BLaER1 (cell line): ENCODE measurements around the gene TSKS.

ENCODE experiments used
- H3K27ac ChIP-seq: shearing (Covaris generic); formaldehyde crosslinking; 2 replicates; pipeline ENCODE4 v1.8.1; 2022
- H3K27me3 ChIP-seq: shearing (Covaris generic); formaldehyde crosslinking; 2 replicates; pipeline ENCODE4 v1.8.1; 2022
- H3K36me3 ChIP-seq: shearing (Covaris generic); formaldehyde crosslinking; 2 replicates; pipeline ENCODE4 v1.8.1; 2022
- H3K4me1 ChIP-seq: shearing (Covaris generic); formaldehyde crosslinking; 2 replicates; pipeline ENCODE4 v1.8.1; 2022
- H3K4me2 ChIP-seq: shearing (Covaris generic); formaldehyde crosslinking; 2 replicates; pipeline ENCODE4 v1.8.1; 2022
- H3K4me3 ChIP-seq: shearing (Covaris generic); formaldehyde crosslinking; 2 replicates; pipeline ENCODE4 v1.8.1; 2022
- H3K9ac ChIP-seq: shearing (Covaris generic); formaldehyde crosslinking; 2 replicates; pipeline ENCODE4 v1.8.1; 2022
- H3K9me3 ChIP-seq: shearing (Covaris generic); formaldehyde crosslinking; 2 replicates; pipeline ENCODE4 v1.8.1; 2022
- H4K20me1 ChIP-seq: shearing (Covaris generic); formaldehyde crosslinking; 2 replicates; pipeline ENCODE4 v1.8.1; 2022
- Cebpa-rat ChIP-seq: shearing (Covaris generic); IDR thresholded peaks from 2 replicates; pipeline ENCODE4 v1.8.1; 2022

Gene TSKS

DNA sequence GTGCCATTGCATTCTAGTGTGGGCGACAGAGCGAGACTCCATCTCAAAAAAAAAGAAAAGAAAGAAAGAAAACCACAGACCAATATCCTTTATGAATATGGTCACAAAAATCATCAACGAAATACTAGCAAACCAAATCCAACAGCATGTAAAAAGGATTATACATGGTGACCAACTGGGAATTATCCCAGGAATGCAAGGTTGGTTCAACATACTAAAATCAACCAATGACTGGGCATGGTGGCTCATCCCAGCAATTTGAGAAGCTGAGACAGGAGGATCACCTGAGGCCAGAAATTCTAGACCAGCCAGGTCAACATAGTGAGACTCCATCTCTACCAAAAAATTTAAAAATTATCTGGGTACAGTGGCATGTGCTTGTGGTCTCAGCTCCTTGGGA is 7.2 kb downstream of the TSKS start:
- Histone ChIP-seq H3K9ac (no peak overlapping the region), H3K4me1 (no peaks in the 10 kb centered on the region), H4K20me1 (no peaks in the 10 kb centered on the region), H3K27ac (no peak overlapping the region), H3K9me3 (peaks cover 26% of the 10 kb centered on the region), H3K36me3 (no peaks in the 10 kb centered on the region), H3K4me2 (no peak overlapping the region), H3K27me3 (no peaks in the 10 kb centered on the region), H3K4me3 (no peak overlapping the region)
- TF ChIP-seq Cebpa-rat: no peak

- TF ChIP-seq Cebpa-rat: no peak
- H3K36me3 ChIP-seq: no peaks in the 10 kb centered on the region
- H3K4me1 ChIP-seq: no peaks in the 10 kb centered on the region
- H3K27me3 ChIP-seq: no peaks in the 10 kb centered on the region
- no peak overlapping the region for H3K27ac ChIP-seq
- H3K9ac ChIP-seq: no peak overlapping the region
- H3K9me3 ChIP-seq: peaks cover 26% of the 10 kb centered on the region
- no peak overlapping the region for H3K4me3 ChIP-seq
- no peak overlapping the region for H3K4me2 ChIP-seq
- H4K20me1 ChIP-seq: no peaks in the 10 kb centered on the region
Measured at GRCh38 chr19:49752701-49753100, 10.4 kb downstream of the TSKS start.

GRCh38 chr19:49749771-49750170 is 13.3 kb downstream of the TSKS start:
- no peak for TF ChIP-seq Cebpa-rat
- Histone ChIP-seq H3K36me3 (no peaks in the 10 kb centered on the region), H3K9me3 (peaks cover 32% of the 10 kb centered on the region), H3K4me2 (no peak overlapping the region), H3K9ac (no peak overlapping the region), H3K4me3 (no peak overlapping the region), H3K27me3 (no peaks in the 10 kb centered on the region), H3K4me1 (no peaks in the 10 kb centered on the region), H3K27ac (no peak overlapping the region), H4K20me1 (no peaks in the 10 kb centered on the region)

DNA sequence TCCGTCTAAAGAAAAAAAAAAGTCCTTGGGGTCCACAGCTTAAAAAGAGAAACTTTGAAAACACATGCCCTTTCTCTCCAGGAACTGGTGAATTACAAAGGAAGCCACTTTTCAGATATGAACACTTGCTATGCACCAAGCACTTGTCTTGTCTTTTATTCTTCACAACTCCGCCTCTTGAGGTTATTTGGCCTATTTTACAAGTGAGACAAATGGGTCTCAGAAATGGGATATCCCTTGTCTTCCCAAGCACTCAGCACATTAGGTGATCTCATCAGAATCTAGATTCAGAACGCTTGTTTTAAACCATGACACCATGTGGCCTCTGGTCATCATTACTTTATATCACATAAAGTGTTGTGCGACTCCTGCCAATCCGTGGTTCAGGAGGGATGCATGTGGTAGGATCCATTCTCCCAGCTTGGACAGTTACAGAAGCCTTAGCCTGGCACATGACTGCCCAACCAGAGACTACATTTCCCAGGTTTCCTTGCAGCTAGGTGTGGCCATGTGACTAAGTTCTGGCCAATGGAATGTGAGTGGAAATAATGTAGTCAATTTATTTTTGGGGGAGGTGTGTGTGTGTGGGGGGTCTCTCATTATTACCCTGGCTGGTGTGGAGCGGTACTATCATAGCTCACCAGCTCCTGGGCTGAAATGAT is 13.9 kb downstream of the TSKS start:
- Histone ChIP-seq H3K4me1 (no peaks in the 10 kb centered on the region), H3K4me2 (no peak overlapping the region), H3K27ac (no peak overlapping the region), H4K20me1 (no peaks in the 10 kb centered on the region), H3K36me3 (no peaks in the 10 kb centered on the region), H3K9me3 (peaks cover 32% of the 10 kb centered on the region), H3K9ac (no peak overlapping the region), H3K4me3 (no peak overlapping the region), H3K27me3 (no peaks in the 10 kb centered on the region)
- TF ChIP-seq Cebpa-rat: no peak

DNA sequence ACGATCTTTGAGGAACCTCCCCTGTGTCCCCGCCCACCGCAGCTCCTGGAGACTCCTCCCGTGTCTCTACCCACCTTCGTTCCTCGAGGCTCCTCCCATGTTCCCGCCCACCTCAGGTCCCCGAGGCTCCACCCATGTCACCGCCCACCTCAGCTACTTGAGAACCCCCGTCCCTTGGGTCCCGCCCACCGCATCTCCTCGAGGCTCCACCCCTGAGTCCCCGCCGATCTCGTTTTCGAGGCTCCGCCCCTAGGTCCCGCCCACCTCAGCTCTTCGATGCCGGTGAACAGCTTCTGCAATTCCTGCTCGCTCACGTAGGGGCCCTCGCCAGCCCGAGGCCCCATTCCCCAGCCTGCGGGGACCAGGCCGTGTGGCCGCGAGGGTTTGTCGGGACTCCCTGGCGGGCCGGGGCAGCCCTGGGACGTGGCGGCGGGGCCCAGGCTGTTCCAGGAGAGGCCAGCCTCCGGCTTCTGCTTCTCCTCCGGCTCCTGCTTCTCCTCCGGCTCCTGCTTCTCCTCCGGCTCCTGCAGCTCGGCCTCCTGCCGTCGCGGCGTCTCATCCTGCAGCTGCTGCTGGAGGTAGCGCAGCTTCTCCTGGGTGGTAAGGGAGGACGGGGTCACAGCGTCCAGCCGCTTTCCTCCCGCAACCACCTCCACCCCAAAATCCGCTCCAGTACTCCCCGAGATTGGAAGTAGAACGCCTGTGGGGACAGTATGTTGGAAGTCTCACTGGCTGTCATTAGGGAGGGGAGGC is 16.7 kb downstream of the TSKS start:
- Histone ChIP-seq H3K4me1 (no peaks in the 10 kb centered on the region), H4K20me1 (no peaks in the 10 kb centered on the region), H3K36me3 (no peaks in the 10 kb centered on the region), H3K27ac (no peak overlapping the region), H3K4me2 (no peak overlapping the region), H3K9ac (no peak overlapping the region), H3K27me3 (no peaks in the 10 kb centered on the region), H3K4me3 (no peak overlapping the region), H3K9me3 (peaks cover 23% of the 10 kb centered on the region)
- no peak for TF ChIP-seq Cebpa-rat

- H3K9ac ChIP-seq: no peak overlapping the region
- H3K4me2 ChIP-seq: no peak overlapping the region
- no peaks in the 10 kb centered on the region for H3K36me3 ChIP-seq
- H4K20me1 ChIP-seq: no peaks in the 10 kb centered on the region
- no peak for TF ChIP-seq Cebpa-rat
- H3K4me3 ChIP-seq: no peak overlapping the region
- H3K27ac ChIP-seq: no peak overlapping the region
- H3K4me1 ChIP-seq: no peaks in the 10 kb centered on the region
- no peaks in the 10 kb centered on the region for H3K27me3 ChIP-seq
- H3K9me3 ChIP-seq: peaks cover 23% of the 10 kb centered on the region
Measured at GRCh38 chr19:49744946-49745381, 18.1 kb downstream of the TSKS start.

- no peak for TF ChIP-seq Cebpa-rat
- H3K4me2 ChIP-seq: no peak overlapping the region
- no peaks in the 10 kb centered on the region for H3K4me1 ChIP-seq
- H3K27ac ChIP-seq: no peak overlapping the region
- no peaks in the 10 kb centered on the region for H3K27me3 ChIP-seq
- no peak overlapping the region for H3K4me3 ChIP-seq
- no peak overlapping the region for H3K9ac ChIP-seq
- H3K9me3 ChIP-seq: peaks cover 18% of the 10 kb centered on the region
- H4K20me1 ChIP-seq: no peaks in the 10 kb centered on the region
- H3K36me3 ChIP-seq: no peaks in the 10 kb centered on the region
Measured at GRCh38 chr19:49741210-49741844, 21.8 kb downstream of the TSKS start.

DNA sequence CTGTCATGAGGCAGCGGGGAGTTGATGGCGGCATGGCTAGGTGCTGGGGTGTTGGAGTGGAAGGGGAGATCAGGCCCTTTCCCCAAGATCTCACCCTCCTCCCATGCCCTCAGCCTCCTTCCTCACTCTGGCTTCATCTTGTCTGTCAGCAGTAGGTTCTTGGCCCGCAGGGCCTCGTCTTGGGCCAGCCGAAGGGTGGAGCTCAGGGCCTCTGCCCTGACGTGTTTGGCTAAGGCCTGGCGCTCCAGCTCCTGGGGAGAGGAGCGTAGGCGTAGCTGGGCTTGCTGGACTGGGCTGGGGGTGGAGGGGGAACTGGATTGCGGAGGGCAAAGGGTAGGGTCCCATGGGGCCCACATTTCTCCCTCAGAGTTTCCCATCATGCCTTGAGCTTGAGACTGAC is 23.2 kb downstream of the TSKS start:
- H4K20me1 ChIP-seq: no peaks in the 10 kb centered on the region
- H3K27me3 ChIP-seq: no peaks in the 10 kb centered on the region
- H3K9ac ChIP-seq: no peak overlapping the region
- no peak overlapping the region for H3K27ac ChIP-seq
- H3K4me3 ChIP-seq: no peak overlapping the region
- no peak overlapping the region for H3K4me2 ChIP-seq
- H3K9me3 ChIP-seq: peaks cover 4% of the 10 kb centered on the region; the same call in 1 of the 2 replicates
- TF ChIP-seq Cebpa-rat: no peak
- H3K4me1 ChIP-seq: no peaks in the 10 kb centered on the region
- H3K36me3 ChIP-seq: no peaks in the 10 kb centered on the region

DNA sequence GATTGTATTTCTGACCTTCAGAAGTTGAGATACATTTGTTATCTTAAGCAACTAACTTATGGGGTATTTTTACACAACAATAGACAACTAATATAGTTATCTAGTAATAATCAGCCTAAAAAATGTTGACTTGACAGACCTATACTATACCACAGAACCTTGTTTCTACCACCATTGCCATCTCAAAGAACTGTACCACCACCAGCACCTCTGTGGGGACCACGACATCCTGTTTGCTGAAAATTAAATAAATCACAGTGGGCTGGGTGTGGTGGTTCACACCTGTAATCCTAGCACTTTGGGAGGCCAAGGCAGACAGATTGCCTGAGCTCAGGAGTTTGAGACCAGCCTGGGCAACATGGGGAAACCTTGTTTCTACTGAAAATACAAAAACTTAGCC is 24.0 kb downstream of the TSKS start:
- TF ChIP-seq Cebpa-rat: no peak
- no peaks in the 10 kb centered on the region for H4K20me1 ChIP-seq
- H3K4me1 ChIP-seq: no peaks in the 10 kb centered on the region
- H3K9ac ChIP-seq: no peak overlapping the region
- H3K36me3 ChIP-seq: no peaks in the 10 kb centered on the region
- no peak overlapping the region for H3K27ac ChIP-seq
- H3K4me3 ChIP-seq: no peak overlapping the region
- H3K9me3 ChIP-seq: no peaks in the 10 kb centered on the region
- no peak overlapping the region for H3K4me2 ChIP-seq
- no peaks in the 10 kb centered on the region for H3K27me3 ChIP-seq

GRCh38 chr19:49738268-49738667 is 24.8 kb downstream of the TSKS start:
- no peaks in the 10 kb centered on the region for H3K27me3 ChIP-seq
- H3K27ac ChIP-seq: no peak overlapping the region
- no peaks in the 10 kb centered on the region for H3K9me3 ChIP-seq
- no peaks in the 10 kb centered on the region for H3K36me3 ChIP-seq
- H3K4me1 ChIP-seq: no peaks in the 10 kb centered on the region
- no peak for TF ChIP-seq Cebpa-rat
- H3K4me3 ChIP-seq: no peak overlapping the region
- H3K9ac ChIP-seq: no peak overlapping the region
- no peak overlapping the region for H3K4me2 ChIP-seq
- no peaks in the 10 kb centered on the region for H4K20me1 ChIP-seq
